DOHH2 (cell line): Measurements from ENCODE around the gene CCDC7.

Experiments
- H3F3A ChIP-seq: fragments of 200-600 bp; sonication (generic), shearing (Covaris generic); 2 replicates; pipeline ENCODE4 v1.6.0; 2016; ENCODE audit warnings: antibody characterized with exemption, mild to moderate bottlenecking; ENCODE audit not compliant: control insufficient read depth, insufficient read depth
- H3K27ac ChIP-seq: fragments of 200-600 bp; sonication (generic); 2 replicates; pipeline ENCODE4 v1.5.1; 2014; ENCODE audit warnings: low read depth, mild to moderate bottlenecking, low read length, moderate library complexity
- H3K27me3 ChIP-seq: fragments of 200-600 bp; sonication (generic); 2 replicates; pipeline ENCODE4 v1.6.1; 2014; ENCODE audit warnings: mild to moderate bottlenecking, low read length, mixed read lengths; ENCODE audit not compliant: control insufficient read depth
- H3K36me3 ChIP-seq: fragments of 200-600 bp; sonication (generic); 2 replicates; pipeline ENCODE4 v1.6.1; 2014; ENCODE audit warnings: mild to moderate bottlenecking, low read length, moderate library complexity, mixed read lengths; ENCODE audit not compliant: control insufficient read depth
- H3K4me1 ChIP-seq: fragments of 200-600 bp; sonication (generic); 2 replicates; pipeline ENCODE4 v1.6.1; 2014; ENCODE audit warnings: mild to moderate bottlenecking, low read length, mixed read lengths; ENCODE audit not compliant: control insufficient read depth
- H3K4me2 ChIP-seq: fragments of 200-600 bp; sonication (generic); 2 replicates; pipeline ENCODE4 v1.6.0; 2014; ENCODE audit warnings: mild to moderate bottlenecking, low read length, moderate library complexity
- H3K4me3 ChIP-seq: fragments of 200-600 bp; sonication (generic); 2 replicates; pipeline ENCODE4 v1.5.1; 2014; ENCODE audit warnings: mild to moderate bottlenecking, low read length, mixed read lengths
- H3K79me2 ChIP-seq: fragments of 200-600 bp; sonication (generic); 2 replicates; pipeline ENCODE4 v1.6.1; 2014; ENCODE audit warnings: mild to moderate bottlenecking, low read length, mixed read lengths; ENCODE audit not compliant: control insufficient read depth
- H3K9me2 ChIP-seq: fragments of 200-600 bp; sonication (generic); replicated peaks from 2 replicates; pipeline ENCODE4 v1.6.1; 2014; ENCODE audit warnings: mild to moderate bottlenecking, low read length, mixed read lengths; ENCODE audit not compliant: control insufficient read depth
- H3K9me3 ChIP-seq: fragments of 200-600 bp; sonication (generic); 2 replicates; pipeline ENCODE4 v1.6.1; 2014; ENCODE audit warnings: antibody characterized with exemption, low read length, mixed read lengths; ENCODE audit not compliant: control insufficient read depth, insufficient read depth
- H4K20me1 ChIP-seq: fragments of 200-600 bp; sonication (generic); 2 replicates; pipeline ENCODE4 v1.6.0; 2014; ENCODE audit warnings: low read depth, mild to moderate bottlenecking, antibody characterized with exemption, low read length, moderate library complexity; ENCODE audit not compliant: control insufficient read depth, insufficient read depth
- CTCF ChIP-seq: fragments of 200-600 bp; sonication (generic); IDR thresholded peaks from one replicate; pipeline ENCODE4 v1.5.1; 2014; ENCODE audit warnings: antibody characterized with exemption, mild to moderate bottlenecking, low read depth, low read length; ENCODE audit not compliant: poor library complexity, severe bottlenecking
- EZH2phosphoT487 ChIP-seq: fragments of 200-600 bp; sonication (generic); IDR thresholded peaks from 2 replicates; pipeline ENCODE4 v1.6.1; 2017; ENCODE audit warnings: borderline replicate concordance, mild to moderate bottlenecking, antibody characterized with exemption, low read length, moderate library complexity, mixed read lengths

The CCDC7 gene

GRCh38 chr10:32461203-32461602 lies 15.3 kb downstream of the CCDC7 start:
- Histone ChIP-seq H3K79me2 (no peaks in the 10 kb centered on the region), H3K4me3 (no peak overlapping the region), H3K4me1 (no peaks in the 10 kb centered on the region), H3K36me3 (peaks cover 5% of the 10 kb centered on the region; the same call in 1 of the 2 replicates), H3K27ac (no peak overlapping the region), H3K9me2 (no peaks in the 10 kb centered on the region), H3F3A (no peaks in the 10 kb centered on the region), H3K27me3 (no peaks in the 10 kb centered on the region), H3K9me3 (no peaks in the 10 kb centered on the region), H4K20me1 (no peaks in the 10 kb centered on the region), H3K4me2 (no peak overlapping the region)
- no peak for TF ChIP-seq EZH2phosphoT487
- TF ChIP-seq CTCF = no peak

GRCh38 chr10:32471232-32471631 lies 25.3 kb downstream of the CCDC7 start:
- H4K20me1 ChIP-seq = no peaks in the 10 kb centered on the region
- H3K9me3 ChIP-seq = no peaks in the 10 kb centered on the region
- no peak overlapping the region for H3K27ac ChIP-seq
- no peaks in the 10 kb centered on the region for H3K27me3 ChIP-seq
- no peak for TF ChIP-seq CTCF
- no peak for TF ChIP-seq EZH2phosphoT487
- H3K4me2 ChIP-seq = no peak overlapping the region
- no peaks in the 10 kb centered on the region for H3K36me3 ChIP-seq
- no peaks in the 10 kb centered on the region for H3K79me2 ChIP-seq
- H3K4me3 ChIP-seq = no peak overlapping the region
- no peaks in the 10 kb centered on the region for H3K9me2 ChIP-seq
- H3F3A ChIP-seq = no peaks in the 10 kb centered on the region
- H3K4me1 ChIP-seq = no peaks in the 10 kb centered on the region

GRCh38 chr10:32477499-32477898 lies 31.6 kb downstream of the CCDC7 start:
- H3K4me1 ChIP-seq = no peaks in the 10 kb centered on the region

More at GRCh38 chr10:32477499-32477898, 31.6 kb downstream of the CCDC7 start:
- Histone ChIP-seq H3K36me3 (peaks cover 5% of the 10 kb centered on the region; the same call in 1 of the 2 replicates), H3K4me2 (no peak overlapping the region), H3K9me3 (no peaks in the 10 kb centered on the region), H4K20me1 (no peaks in the 10 kb centered on the region), H3K79me2 (no peaks in the 10 kb centered on the region), H3F3A (no peaks in the 10 kb centered on the region), H3K9me2 (no peaks in the 10 kb centered on the region), H3K27ac (no peak overlapping the region), H3K4me3 (no peak overlapping the region), H3K27me3 (no peaks in the 10 kb centered on the region)
- TF ChIP-seq EZH2phosphoT487 = no peak
- TF ChIP-seq CTCF = no peak
